COLO829 (cell line): ENCODE data around the gene BTNL3.

Experiments
- DNase-seq: peaks from one replicate; pipeline ENCODE4 v3.0.0; 2012; ENCODE audit warnings: low spot score

BTNL3 gene

DNA sequence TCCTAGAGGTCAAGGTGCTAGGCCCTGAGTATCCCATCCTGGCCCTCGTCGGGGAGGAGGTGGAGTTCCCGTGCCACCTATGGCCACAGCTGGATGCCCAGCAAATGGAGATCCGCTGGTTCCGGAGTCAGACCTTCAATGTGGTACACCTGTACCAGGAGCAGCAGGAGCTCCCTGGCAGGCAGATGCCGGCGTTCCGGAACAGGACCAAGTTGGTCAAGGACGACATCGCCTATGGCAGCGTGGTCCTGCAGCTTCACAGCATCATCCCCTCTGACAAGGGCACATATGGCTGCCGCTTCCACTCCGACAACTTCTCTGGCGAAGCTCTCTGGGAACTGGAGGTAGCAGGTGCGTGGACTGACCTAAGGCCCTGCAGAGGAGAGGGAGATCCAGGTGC, 59.3 kb downstream of the BTNL3 start:
- DNase-seq = no peak

DNA sequence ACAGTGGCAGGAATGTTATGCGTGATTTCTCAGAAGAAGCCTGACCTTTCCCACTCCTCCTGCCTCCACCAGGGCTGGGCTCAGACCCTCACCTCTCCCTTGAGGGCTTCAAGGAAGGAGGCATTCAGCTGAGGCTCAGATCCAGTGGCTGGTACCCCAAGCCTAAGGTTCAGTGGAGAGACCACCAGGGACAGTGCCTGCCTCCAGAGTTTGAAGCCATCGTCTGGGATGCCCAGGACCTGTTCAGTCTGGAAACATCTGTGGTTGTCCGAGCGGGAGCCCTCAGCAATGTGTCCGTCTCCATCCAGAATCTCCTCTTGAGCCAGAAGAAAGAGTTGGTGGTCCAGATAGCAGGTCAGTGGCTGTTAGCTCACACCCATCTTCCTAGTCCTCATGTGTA, 61.4 kb downstream of the BTNL3 start:
- no peak for DNase-seq

DNA sequence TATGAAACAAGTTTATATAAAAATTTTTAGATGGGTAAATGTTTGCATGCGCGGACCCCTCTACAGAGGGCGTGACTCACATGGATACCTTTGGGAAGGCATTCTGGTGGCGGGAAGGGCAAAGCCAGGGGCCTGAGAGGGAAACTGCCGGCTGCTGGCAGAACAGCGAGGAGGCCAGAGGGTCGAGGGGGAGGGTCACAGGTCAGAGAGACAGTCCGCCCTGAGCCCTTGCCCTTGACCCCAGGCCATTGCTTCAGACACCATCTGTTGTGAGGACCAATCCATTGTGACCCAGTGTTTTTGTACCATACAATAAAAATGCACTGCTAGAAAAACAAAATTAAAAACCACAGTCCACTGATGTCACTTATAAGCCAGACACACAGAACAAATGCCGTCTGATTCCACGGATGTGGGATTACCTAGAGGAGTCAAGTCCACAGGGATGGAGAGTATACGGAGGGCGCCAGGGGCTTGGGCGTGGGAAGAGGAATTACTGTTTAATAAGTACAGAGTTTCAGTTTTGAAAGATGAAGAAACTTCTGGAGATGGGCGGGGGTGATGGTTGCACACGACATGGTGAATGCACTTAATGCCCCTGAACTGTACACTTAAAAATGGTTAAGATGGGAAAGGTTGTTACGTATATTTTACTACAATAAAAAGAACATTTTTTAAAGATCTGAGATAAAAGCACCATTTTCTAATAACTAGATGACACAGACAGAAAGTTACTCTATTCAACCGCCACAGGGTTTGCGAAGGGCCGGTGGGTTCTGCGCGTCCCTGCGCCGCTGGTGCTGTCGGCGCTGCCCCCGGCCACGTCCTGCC, 63.4 kb downstream of the BTNL3 start:
- DNase-seq = no peak

DNA sequence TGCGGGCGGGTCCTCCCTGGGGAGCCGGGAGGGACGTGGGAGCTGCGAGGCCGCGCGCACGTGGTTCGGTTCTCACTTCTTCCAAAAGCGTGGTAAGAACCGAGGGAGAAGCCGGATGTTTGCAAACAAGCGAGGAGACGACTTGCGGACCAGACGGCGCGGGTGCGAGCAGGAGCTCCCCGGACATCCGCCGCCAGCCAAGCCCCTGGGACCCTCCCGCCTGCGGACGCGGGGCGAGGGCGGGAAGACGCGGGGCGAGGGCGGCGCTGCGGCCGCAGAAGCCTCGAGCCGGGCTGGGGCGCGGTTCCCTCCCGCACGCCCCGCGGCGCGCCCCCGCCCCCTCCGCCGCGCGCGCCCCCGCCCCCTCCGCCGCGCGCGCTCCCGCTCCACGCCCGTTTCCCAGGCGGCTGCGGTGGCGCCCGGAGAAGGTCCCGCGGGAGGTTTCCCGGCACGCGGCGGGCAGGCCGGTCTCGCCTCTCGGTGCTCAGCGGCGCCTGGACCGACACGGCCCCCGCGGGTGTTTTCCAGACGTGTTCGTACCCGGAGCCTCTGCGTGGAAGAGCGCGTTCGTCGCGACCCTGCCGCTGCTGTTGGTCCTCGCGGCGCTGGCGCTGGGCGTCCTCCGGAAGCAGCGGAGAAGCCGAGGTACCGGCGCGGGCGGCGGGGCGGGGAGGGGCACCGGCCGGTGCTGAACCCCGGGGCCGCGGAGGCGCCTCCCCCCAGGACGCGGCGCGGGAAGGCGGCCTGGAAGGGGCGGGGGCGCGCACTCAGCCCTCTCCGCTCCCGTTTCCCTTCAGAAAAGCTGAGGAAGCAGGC, 64.2 kb downstream of the BTNL3 start:
- no peak for DNase-seq

DNA sequence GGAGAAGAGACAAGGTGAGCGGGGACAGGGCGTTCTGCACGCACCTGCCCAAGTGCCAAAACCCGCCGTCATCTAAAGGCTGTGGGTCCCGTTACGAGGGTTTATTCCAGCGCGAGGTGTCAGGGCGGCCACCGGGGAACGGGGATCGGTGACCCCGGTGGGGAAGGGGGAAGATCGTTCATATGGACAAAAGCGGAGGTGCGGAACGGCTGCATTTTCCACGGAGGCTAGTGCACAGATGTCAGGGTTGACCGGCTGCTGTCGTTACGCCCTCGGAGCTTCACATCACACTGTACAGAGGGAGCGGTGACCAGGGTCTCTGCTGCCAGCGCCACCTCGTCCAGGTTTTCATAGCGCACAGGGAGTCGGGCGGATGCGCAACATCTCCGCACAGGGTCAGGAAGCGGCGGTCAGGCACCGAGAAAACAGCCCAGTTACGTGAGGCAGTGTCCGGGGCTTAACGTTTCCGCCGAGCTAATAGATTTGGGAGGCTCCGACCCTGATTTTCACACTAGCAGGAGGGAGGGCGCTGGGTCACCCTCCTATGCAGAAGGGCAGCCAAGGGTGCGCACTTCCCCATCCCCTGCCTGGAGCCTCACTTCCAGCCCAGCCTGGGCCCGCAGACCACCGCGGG, 65.0 kb downstream of the BTNL3 start:
- DNase-seq = no peak

DNA sequence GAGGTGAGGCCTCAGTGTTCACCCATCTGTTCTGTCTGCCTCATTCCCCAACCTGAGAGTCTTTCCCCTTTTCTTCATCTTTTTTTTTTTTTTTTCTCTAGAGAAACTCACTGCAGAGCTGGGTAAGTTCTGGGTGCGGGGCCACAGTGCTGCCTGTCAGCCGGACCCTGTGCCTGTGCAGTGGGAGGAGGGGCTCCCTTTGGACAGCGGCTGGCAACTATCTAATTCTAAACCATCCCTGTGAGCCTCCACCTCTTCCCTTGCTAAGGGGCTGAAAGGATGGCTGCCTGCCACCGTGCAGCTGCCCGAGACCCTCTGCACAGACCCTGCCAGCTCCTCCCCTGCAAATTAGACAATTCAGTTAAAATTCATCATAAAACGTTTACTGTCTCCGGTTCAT, 65.5 kb downstream of the BTNL3 start:
- DNase-seq = no peak

DNA sequence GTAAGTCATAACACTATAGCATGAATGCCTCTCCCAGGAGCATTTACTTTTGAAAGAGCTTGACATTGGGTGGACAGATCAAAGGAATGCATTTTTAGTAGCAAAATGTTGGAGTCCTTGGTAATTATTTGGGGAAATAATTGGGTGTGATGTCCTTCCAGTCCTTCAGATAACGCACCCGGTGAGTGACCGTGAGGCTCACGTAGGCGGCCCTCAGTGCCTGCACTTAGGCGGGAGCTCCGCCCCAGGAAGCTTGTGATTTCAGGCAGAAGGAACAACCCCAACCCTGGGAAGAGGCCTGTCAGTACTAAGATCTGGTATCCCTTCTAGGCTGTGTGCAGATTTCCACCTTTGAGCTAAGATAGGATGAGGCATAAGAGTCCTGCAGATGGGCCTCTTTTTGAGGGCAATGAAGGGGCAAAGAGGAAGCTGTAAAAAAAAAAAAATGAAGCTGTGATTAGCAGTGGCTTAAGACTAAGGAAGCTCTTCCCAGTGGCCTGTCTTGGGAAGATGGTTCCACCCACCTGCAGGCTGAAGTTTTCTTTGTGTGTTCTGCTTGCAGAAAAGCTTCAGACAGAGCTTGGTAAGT, 66.3 kb downstream of the BTNL3 start:
- DNase-seq = no peak
